Lung (tissue), 12 donors: Measurements from ENCODE around the gene TMEM14A. TPM values are rescaled to one million over a fixed set of nuclear protein-coding genes. Genes with fewer than 3 reads are reported as not detected.

Experiments
- ATAC-seq: fragments of 200-7000 bp; cut with Tn5 transposase; one replicate; pipeline ENCODE4 v1.9.1; 2020; ENCODE audit warnings: moderate number of reproducible peaks; ENCODE audit not compliant: insufficient read depth, low FRiP score
- DNase-seq, 3 donors: peaks; one replicate each; pipeline ENCODE4 v3.0.0-alpha.2; 2013 to 2017
- H3K27ac ChIP-seq, 2 donors: one replicate each; pipeline ENCODE4 v1.5.1; 2013; ENCODE audit warnings: mild to moderate bottlenecking in 2 of 2, moderate library complexity in 2 of 2, control low read depth in 1 of 2, inconsistent platforms in 1 of 2, low read depth in 1 of 2, low read length in 1 of 2
- H3K27me3 ChIP-seq, 3 donors: one replicate each; pipeline ENCODE4 v1.5.1; 2013; ENCODE audit warnings: low read length in 2 of 3; ENCODE audit not compliant: control insufficient read depth in 3 of 3, insufficient read depth in 3 of 3
- H3K36me3 ChIP-seq, 4 donors: one replicate each; pipeline ENCODE4 v1.5.1; 2013; ENCODE audit warnings: low read length in 4 of 4, mild to moderate bottlenecking in 1 of 4, moderate library complexity in 1 of 4; ENCODE audit not compliant: control insufficient read depth in 4 of 4, insufficient read depth in 4 of 4
- H3K4me1 ChIP-seq, 5 donors: one replicate each; pipeline ENCODE4 v1.5.1; 2013; ENCODE audit warnings: low read length in 5 of 5, mild to moderate bottlenecking in 2 of 5, moderate library complexity in 1 of 5; ENCODE audit not compliant: control insufficient read depth in 5 of 5, insufficient read depth in 5 of 5
- H3K4me3 ChIP-seq: one replicate; pipeline ENCODE4 v1.5.1; 2013; ENCODE audit warnings: mild to moderate bottlenecking, control low read depth, moderate library complexity
- H3K9ac ChIP-seq, 2 donors: one replicate each; pipeline ENCODE4 v1.5.1; 2013; ENCODE audit warnings: low read length in 2 of 2, control low read depth in 1 of 2; ENCODE audit not compliant: insufficient read depth in 1 of 2
- H3K9me3 ChIP-seq, 4 donors: one replicate each; pipeline ENCODE4 v1.5.1; 2013; ENCODE audit warnings: low read length in 3 of 4, mild to moderate bottlenecking in 1 of 4, moderate library complexity in 1 of 4; ENCODE audit not compliant: control insufficient read depth in 4 of 4, insufficient read depth in 3 of 4
- WGBS, 2 donors: extraction: QIAGEN DNeasy Blood & Tissue Kit; methylation state at CpG; one replicate each; pipeline ENCODE4 v1.1.7; 2013; 5-methylcytosine and 5-hydroxymethylcytosine counted together
- polyA plus RNA-seq, 2 donors: library from polyadenylated mRNA; stranded (reverse); fragments of 200-250 nt; gene quantifications; one replicate each; pipeline ENCODE4 v1.2.1, GENCODE V29; 2013
- total RNA-seq, 2 donors: library from RNA; depleted of rRNA in 1 of 2; stranded (reverse); fragments of >200 nt in 1 of 2; gene quantifications; one replicate each; pipeline ENCODE4 v1.2.1, GENCODE V29; 2014 to 2021
- TF ChIP-seq, protein P1 (sequence below): IDR thresholded peaks from 2 replicates; pipeline ENCODE4 v1.5.1; 2012; ENCODE audit warnings: mild to moderate bottlenecking; ENCODE audit errors: control extremely low read depth, extremely low read depth
- donor health status: control.
- donor health status: control.
- donor health status: Bipolar disorder and iron deficiency.
- donor health status: healthy.
- donor health status: DM: yes; HTN: yes; CAD: no.

The TMEM14A gene
- total and polyA plus RNA-seq, 4 donors: 14.0 to 18.5 (median 17.5) TPM

DNA sequence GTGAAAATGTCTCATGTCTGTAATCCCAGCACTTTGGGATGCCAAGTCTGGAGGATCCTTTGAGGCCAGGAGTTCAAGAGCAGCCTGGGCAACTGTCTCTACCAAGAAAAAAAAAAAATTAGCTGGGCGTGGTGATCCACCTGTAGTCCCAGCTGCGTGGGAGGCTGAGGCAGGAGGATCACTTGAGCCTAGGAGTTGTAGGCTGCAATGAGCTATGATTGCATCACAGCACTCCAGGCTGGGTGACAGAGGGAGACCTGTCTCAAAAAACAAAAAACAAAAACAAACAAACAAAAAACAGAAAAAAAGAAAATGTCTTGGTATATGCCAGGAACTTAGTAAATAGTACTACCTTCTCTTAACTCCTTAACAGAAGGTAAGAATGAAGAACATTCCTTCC, 31.4 kb upstream of the TMEM14A start:
- Histone ChIP-seq H3K4me1 (peaks cover 0 to 48% (median 8%) of the 10 kb centered on the region in 5 donors), H3K9ac (no peak overlapping the region), H3K36me3 (no peaks in the 10 kb centered on the region), H3K27ac (no peak overlapping the region), H3K4me3 (no peak overlapping the region), H3K9me3 (no peaks in the 10 kb centered on the region), H3K27me3 (no peaks in the 10 kb centered on the region)
- ATAC-seq (no peak), DNase-seq (no peak)
- TF ChIP-seq, protein P1, sequence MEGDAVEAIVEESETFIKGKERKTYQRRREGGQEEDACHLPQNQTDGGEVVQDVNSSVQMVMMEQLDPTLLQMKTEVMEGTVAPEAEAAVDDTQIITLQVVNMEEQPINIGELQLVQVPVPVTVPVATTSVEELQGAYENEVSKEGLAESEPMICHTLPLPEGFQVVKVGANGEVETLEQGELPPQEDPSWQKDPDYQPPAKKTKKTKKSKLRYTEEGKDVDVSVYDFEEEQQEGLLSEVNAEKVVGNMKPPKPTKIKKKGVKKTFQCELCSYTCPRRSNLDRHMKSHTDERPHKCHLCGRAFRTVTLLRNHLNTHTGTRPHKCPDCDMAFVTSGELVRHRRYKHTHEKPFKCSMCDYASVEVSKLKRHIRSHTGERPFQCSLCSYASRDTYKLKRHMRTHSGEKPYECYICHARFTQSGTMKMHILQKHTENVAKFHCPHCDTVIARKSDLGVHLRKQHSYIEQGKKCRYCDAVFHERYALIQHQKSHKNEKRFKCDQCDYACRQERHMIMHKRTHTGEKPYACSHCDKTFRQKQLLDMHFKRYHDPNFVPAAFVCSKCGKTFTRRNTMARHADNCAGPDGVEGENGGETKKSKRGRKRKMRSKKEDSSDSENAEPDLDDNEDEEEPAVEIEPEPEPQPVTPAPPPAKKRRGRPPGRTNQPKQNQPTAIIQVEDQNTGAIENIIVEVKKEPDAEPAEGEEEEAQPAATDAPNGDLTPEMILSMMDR: no peak
- WGBS, 2 donors: 90 to 94% methylated on average over 2 of the region's 2 CpGs

GRCh38 chr6:52640170-52640569, 30.7 kb upstream of the TMEM14A start:
- peaks cover 0 to 42% (median 8%) of the 10 kb centered on the region in 5 donors for H3K4me1 ChIP-seq
- no peak overlapping the region for H3K27ac ChIP-seq
- no peaks in the 10 kb centered on the region for H3K9me3 ChIP-seq
- H3K36me3 ChIP-seq: no peaks in the 10 kb centered on the region
- H3K27me3 ChIP-seq: no peaks in the 10 kb centered on the region
- ATAC-seq (no peak), DNase-seq (peak; percentile 79 to 89 (median 83))
- 32 to 45% methylated on average over 11 of the region's 11 CpGs for WGBS, 2 donors
- no peak overlapping the region for H3K4me3 ChIP-seq
- TF ChIP-seq, protein P1: no peak
- H3K9ac ChIP-seq: peak overlapping the region in 1 of 2 donors; percentile 39

GRCh38 chr6:52640916-52641315, 30.0 kb upstream of the TMEM14A start:
- TF ChIP-seq, protein P1: no peak
- 86 to 93% methylated on average over 5 of the region's 5 CpGs for WGBS, 2 donors
- Histone ChIP-seq H3K27me3 (no peaks in the 10 kb centered on the region), H3K9ac (no peak overlapping the region), H3K27ac (no peak overlapping the region), H3K9me3 (no peaks in the 10 kb centered on the region), H3K4me3 (no peak overlapping the region), H3K4me1 (peaks cover 0 to 42% (median 8%) of the 10 kb centered on the region in 5 donors), H3K36me3 (no peaks in the 10 kb centered on the region)
- DNase-seq (no peak), ATAC-seq (no peak)

DNA sequence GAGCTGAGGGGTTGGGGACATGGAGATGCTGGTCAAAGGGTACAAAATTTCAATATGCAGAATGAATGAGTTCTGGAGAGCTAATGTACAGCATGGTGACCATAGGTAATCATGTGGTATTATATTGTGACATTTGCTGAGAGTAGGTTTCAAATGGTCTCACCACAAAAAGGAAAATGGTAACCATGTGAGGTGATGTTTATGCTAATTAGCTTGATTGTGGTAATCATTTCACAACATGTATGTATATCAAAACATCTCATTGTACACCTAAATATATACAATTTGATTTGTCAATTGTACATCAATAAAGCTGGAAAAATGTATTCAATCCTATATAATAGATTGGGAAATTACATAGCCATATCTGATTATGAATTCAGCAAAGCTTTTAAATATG, 29.5 kb upstream of the TMEM14A start:
- DNase-seq (no peak), ATAC-seq (no peak)
- no peak overlapping the region for H3K9ac ChIP-seq
- H3K9me3 ChIP-seq: no peaks in the 10 kb centered on the region
- no peak overlapping the region for H3K4me3 ChIP-seq
- H3K4me1 ChIP-seq: peaks cover 0 to 42% (median 8%) of the 10 kb centered on the region in 5 donors
- TF ChIP-seq, protein P1: no peak
- no peaks in the 10 kb centered on the region for H3K36me3 ChIP-seq
- H3K27me3 ChIP-seq: no peaks in the 10 kb centered on the region
- no peak overlapping the region for H3K27ac ChIP-seq
